GM12891 (cell line): ENCODE data around the gene CWC22.

Experiments used
- DNase-seq: peaks from one replicate; pipeline ENCODE4 v3.0.0; 2011; ENCODE audit warnings: low spot score; ENCODE audit not compliant: insufficient read length
- FAIRE-seq: peaks from 2 replicates; lab custom pipeline; 2011; peaks lifted over from hg19 to GRCh38; lab: Jason Lieb, UNC
- PAX5 ChIP-seq: IDR thresholded peaks from 2 replicates; pipeline ENCODE4 v1.6.1; 2011; ENCODE audit warnings: low read length, moderate library complexity, mild to moderate bottlenecking; ENCODE audit not compliant: insufficient read depth, severe bottlenecking
- POLR2A ChIP-seq: IDR thresholded peaks from 2 replicates; pipeline ENCODE4 v1.6.1; 2011; ENCODE audit warnings: low read depth, low read length, control low read depth
- POLR2AphosphoS5 ChIP-seq: IDR thresholded peaks from 2 replicates; pipeline ENCODE4 v1.6.1; 2011; ENCODE audit warnings: low read depth, low read length, control low read depth
- POU2F2 ChIP-seq: IDR thresholded peaks from 2 replicates; pipeline ENCODE4 v1.6.1; 2011; ENCODE audit warnings: low read depth, mild to moderate bottlenecking, control low read depth, low read length, moderate library complexity
- SPI1 ChIP-seq: IDR thresholded peaks from 2 replicates; pipeline ENCODE4 v1.6.1; 2011; ENCODE audit warnings: low read depth, low read length, control low read depth
- TAF1 ChIP-seq: IDR thresholded peaks from 2 replicates; pipeline ENCODE4 v1.6.1; 2011; ENCODE audit warnings: low read depth, low read length, control low read depth

Gene CWC22

GRCh38 chr2:180033993-180034894 is 27.1 kb upstream of the CWC22 start:
- FAIRE-seq: no peak
- DNase-seq: no peak

GRCh38 chr2:180029575-180029974 is 22.5 kb upstream of the CWC22 start:
- TF ChIP-seq POU2F2 (no peak), POLR2A (no peak), PAX5 (no peak), SPI1 (no peak), TAF1 (no peak), POLR2AphosphoS5 (no peak)
- DNase-seq (no peak), FAIRE-seq (no peak)

More at GRCh38 chr2:180033993-180034894, 27.1 kb upstream of the CWC22 start:
- TF ChIP-seq POLR2AphosphoS5 (no peak), TAF1 (no peak), SPI1 (no peak), PAX5 (no peak), POLR2A (no peak), POU2F2 (no peak)

GRCh38 chr2:180021850-180022249 is 14.8 kb upstream of the CWC22 start:
- TF ChIP-seq POU2F2 (no peak), POLR2AphosphoS5 (no peak), PAX5 (no peak), POLR2A (no peak), SPI1 (no peak), TAF1 (no peak)
- DNase-seq (no peak), FAIRE-seq (no peak)

GRCh38 chr2:180017784-180018183 is 10.7 kb upstream of the CWC22 start:
- no peak for TF ChIP-seq POLR2A
- no peak for TF ChIP-seq POU2F2
- TF ChIP-seq SPI1: no peak
- no peak for TF ChIP-seq TAF1
- no peak for TF ChIP-seq PAX5
- TF ChIP-seq POLR2AphosphoS5: no peak
- DNase-seq: no peak
- FAIRE-seq: no peak

GRCh38 chr2:180016937-180017336 is 9.8 kb upstream of the CWC22 start:
- FAIRE-seq (no peak), DNase-seq (no peak)
- no peak for TF ChIP-seq PAX5
- no peak for TF ChIP-seq POLR2AphosphoS5
- no peak for TF ChIP-seq POU2F2
- no peak for TF ChIP-seq SPI1
- TF ChIP-seq TAF1: no peak

GRCh38 chr2:180015951-180016709 is 9.0 kb upstream of the CWC22 start:
- no peak for DNase-seq
- TF ChIP-seq PAX5: no peak
- TF ChIP-seq POLR2A: no peak
- no peak for TF ChIP-seq POU2F2
- TF ChIP-seq SPI1: no peak
- no peak for TF ChIP-seq TAF1
- no peak for TF ChIP-seq POLR2AphosphoS5
- no peak for FAIRE-seq

GRCh38 chr2:180012523-180012922 is 5.4 kb upstream of the CWC22 start:
- TF ChIP-seq POLR2AphosphoS5: no peak
- no peak for TF ChIP-seq POLR2A
- no peak for TF ChIP-seq PAX5
- TF ChIP-seq POU2F2: no peak
- DNase-seq: no peak
- no peak for FAIRE-seq

- DNase-seq: no peak
- no peak for FAIRE-seq
- TF ChIP-seq POU2F2 (no peak), PAX5 (no peak)
These were observed 3.6 kb upstream of the CWC22 start for GRCh38 chr2:180010701-180011100.

GRCh38 chr2:180006231-180006630 is 866 bp downstream of the CWC22 start:
- DNase-seq (no peak), FAIRE-seq (no peak)
- no peak for TF ChIP-seq TAF1
- TF ChIP-seq SPI1: no peak
- no peak for TF ChIP-seq PAX5
- TF ChIP-seq POU2F2: no peak
- TF ChIP-seq POLR2A: no peak
- TF ChIP-seq POLR2AphosphoS5: no peak
